Hippocampal formation (tissue), 2 donors: ENCODE data around the gene ADGRL3.
"Not testable (repeated sequence)": the region's sequence is repeated elsewhere in the genome, so short reads cannot be mapped to it uniquely, and the experiment has no call there.

Source experiments
- DNase-seq, 2 donors: peaks; one replicate each; lab custom pipeline; 2025; lab: John Stamatoyannopoulos, UW

Gene ADGRL3

GRCh38 chr4:61817071-61817470 lies 616.9 kb downstream of the ADGRL3 start:
- DNase-seq, result no peak

GRCh38 chr4:61820136-61820535 lies 620.0 kb downstream of the ADGRL3 start:
- DNase-seq, result no peak

- DNase-seq, result no peak
These were observed 624.3 kb downstream of the ADGRL3 start for GRCh38 chr4:61824454-61824853.

- DNase-seq, result no peak
These were observed 627.8 kb downstream of the ADGRL3 start for GRCh38 chr4:61827907-61828391.

GRCh38 chr4:61828960-61829359 lies 628.8 kb downstream of the ADGRL3 start:
- DNase-seq, result no peak

GRCh38 chr4:61831987-61832386 lies 631.9 kb downstream of the ADGRL3 start:
- no peak for DNase-seq

- no peak for DNase-seq
These were observed 637.3 kb downstream of the ADGRL3 start for GRCh38 chr4:61837395-61837794.

GRCh38 chr4:61838072-61838471 lies 637.9 kb downstream of the ADGRL3 start:
- no peak for DNase-seq

GRCh38 chr4:61841714-61842113 lies 641.6 kb downstream of the ADGRL3 start:
- no peak for DNase-seq

- DNase-seq, result no peak
These were observed 651.0 kb downstream of the ADGRL3 start for GRCh38 chr4:61851126-61851525.

GRCh38 chr4:61852105-61852504 lies 652.0 kb downstream of the ADGRL3 start:
- DNase-seq, result not testable (repeated sequence)

GRCh38 chr4:61853041-61853440 lies 652.9 kb downstream of the ADGRL3 start:
- DNase-seq, result no peak

GRCh38 chr4:61860376-61860775 lies 660.2 kb downstream of the ADGRL3 start:
- no peak for DNase-seq

- DNase-seq, result no peak
These were observed 664.2 kb downstream of the ADGRL3 start for GRCh38 chr4:61864286-61864685.

GRCh38 chr4:61866378-61867030 lies 666.4 kb downstream of the ADGRL3 start:
- no peak for DNase-seq

- no peak for DNase-seq
These were observed 672.9 kb downstream of the ADGRL3 start for GRCh38 chr4:61872983-61873382.

GRCh38 chr4:61877266-61877665 lies 677.1 kb downstream of the ADGRL3 start:
- DNase-seq, result no peak

GRCh38 chr4:61877893-61878292 lies 677.8 kb downstream of the ADGRL3 start:
- DNase-seq, result no peak

- no peak for DNase-seq
These were observed 682.3 kb downstream of the ADGRL3 start for GRCh38 chr4:61882381-61882780.

GRCh38 chr4:61886131-61886530 lies 686.0 kb downstream of the ADGRL3 start:
- DNase-seq, result no peak

- no peak for DNase-seq
These were observed 689.0 kb downstream of the ADGRL3 start for GRCh38 chr4:61889117-61889516.

GRCh38 chr4:61890321-61890720 lies 690.2 kb downstream of the ADGRL3 start:
- DNase-seq, result no peak

- no peak for DNase-seq
These were observed 691.8 kb downstream of the ADGRL3 start for GRCh38 chr4:61891953-61892352.

GRCh38 chr4:61896634-61897033 lies 696.5 kb downstream of the ADGRL3 start:
- DNase-seq, result no peak
